ENCODE results near the gene SLC12A3. TPM values are rescaled to one million over a fixed set of nuclear protein-coding genes. Genes with fewer than 3 reads are reported as not detected.

SLC12A3 gene
- total RNA-seq, 4 donors from 2014 or later: not detected

- Histone ChIP-seq H3K36me3 (no peaks in the 10 kb centered on the region), H3K9me3 (no peaks in the 10 kb centered on the region), H3K27ac (replicated peaks in 1 of 4) (no peak overlapping the region), H3K4me1 (peaks cover 0 to 14% (median 12%) of the 10 kb centered on the region in 4 donors), H3K4me3 (no peak overlapping the region), H3K27me3 (no peaks in the 10 kb centered on the region)
- WGBS: 98% methylated on average over 11 of the region's 11 CpGs
- intact Hi-C loops (cut with DNase I): no loop called here
- TF ChIP-seq POLR2A (IDR thresholded peaks at IDR 0.05; ENCODE audit: low read depth) (no peak), CTCF (IDR thresholded peaks at IDR 0.05) (no peak), POLR2AphosphoS5 (IDR thresholded peaks at IDR 0.05) (no peak), EP300 (IDR thresholded peaks at IDR 0.05) (no peak)
- no peak for DNase-seq (ENCODE audit: extremely low spot score)
Measured at GRCh38 chr16:56852968-56853367, 12.0 kb upstream of the SLC12A3 start.

GRCh38 chr16:56855201-56855600 lies 9.8 kb upstream of the SLC12A3 start:
- Histone ChIP-seq H3K9me3 (no peaks in the 10 kb centered on the region), H3K4me3 (no peak overlapping the region), H3K4me1 (no peaks in the 10 kb centered on the region), H3K27ac (replicated peaks in 1 of 4) (no peak overlapping the region), H3K27me3 (no peaks in the 10 kb centered on the region), H3K36me3 (no peaks in the 10 kb centered on the region)
- no peak for DNase-seq (ENCODE audit: extremely low spot score)
- 83% methylated on average over 3 of the region's 6 CpGs for WGBS
- intact Hi-C loops (cut with DNase I): no loop called here
- no peak for TF ChIP-seq CTCF (IDR thresholded peaks at IDR 0.05)
- no peak for TF ChIP-seq EP300 (IDR thresholded peaks at IDR 0.05)
- TF ChIP-seq POLR2AphosphoS5 (IDR thresholded peaks at IDR 0.05): no peak
- TF ChIP-seq POLR2A (IDR thresholded peaks at IDR 0.05; ENCODE audit: low read depth): no peak

- no peak overlapping the region for H3K27ac ChIP-seq (replicated peaks in 1 of 4)
- TF ChIP-seq CTCF (IDR thresholded peaks at IDR 0.05) (no peak), POLR2A (IDR thresholded peaks at IDR 0.05; ENCODE audit: low read depth) (no peak), POLR2AphosphoS5 (IDR thresholded peaks at IDR 0.05) (no peak), EP300 (IDR thresholded peaks at IDR 0.05) (no peak)
- no peak overlapping the region for H3K4me3 ChIP-seq
- H3K36me3 ChIP-seq: no peaks in the 10 kb centered on the region
- intact Hi-C loops (cut with DNase I): no loop called here
- H3K27me3 ChIP-seq: no peaks in the 10 kb centered on the region
- no peaks in the 10 kb centered on the region for H3K9me3 ChIP-seq
- no peaks in the 10 kb centered on the region for H3K4me1 ChIP-seq
- DNase-seq (ENCODE audit: extremely low spot score): no peak
- WGBS: 65% methylated on average over 4 of the region's 4 CpGs
Measured at GRCh38 chr16:56855946-56856345, 9.1 kb upstream of the SLC12A3 start.

GRCh38 chr16:56856876-56857447 lies 8.0 kb upstream of the SLC12A3 start:
- DNase-seq (ENCODE audit: extremely low spot score): no peak
- Histone ChIP-seq H3K4me1 (no peaks in the 10 kb centered on the region), H3K27me3 (no peaks in the 10 kb centered on the region), H3K27ac (replicated peaks in 1 of 4) (no peak overlapping the region), H3K9me3 (no peaks in the 10 kb centered on the region), H3K4me3 (no peak overlapping the region), H3K36me3 (no peaks in the 10 kb centered on the region)
- 62% methylated on average over 6 of the region's 6 CpGs for WGBS
- TF ChIP-seq EP300 (IDR thresholded peaks at IDR 0.05) (no peak), POLR2AphosphoS5 (IDR thresholded peaks at IDR 0.05) (no peak), POLR2A (IDR thresholded peaks at IDR 0.05; ENCODE audit: low read depth) (no peak), CTCF (IDR thresholded peaks at IDR 0.05) (no peak)
- intact Hi-C loops (cut with DNase I): no loop called here

- no peaks in the 10 kb centered on the region for H3K36me3 ChIP-seq
- TF ChIP-seq EP300 (IDR thresholded peaks at IDR 0.05): no peak
- no peak for TF ChIP-seq CTCF (IDR thresholded peaks at IDR 0.05)
- TF ChIP-seq POLR2AphosphoS5 (IDR thresholded peaks at IDR 0.05): no peak
- no peak for TF ChIP-seq POLR2A (IDR thresholded peaks at IDR 0.05; ENCODE audit: low read depth)
- no peaks in the 10 kb centered on the region for H3K9me3 ChIP-seq
- H3K27ac ChIP-seq (replicated peaks in 1 of 4): no peak overlapping the region
- no peak overlapping the region for H3K4me3 ChIP-seq
- no peaks in the 10 kb centered on the region for H3K27me3 ChIP-seq
- no peaks in the 10 kb centered on the region for H3K4me1 ChIP-seq
- DNase-seq (ENCODE audit: extremely low spot score): no peak
- intact Hi-C loops (cut with DNase I): no loop called here
- 93% methylated on average over 14 of the region's 14 CpGs for WGBS
Measured at GRCh38 chr16:56858374-56858773, 6.6 kb upstream of the SLC12A3 start.

Measured in esophagus muscularis mucosa (tissue), 4 donors.